Measurements from ENCODE around the gene AP1M1.

The AP1M1 gene

GRCh38 chr19:16288544-16288943 lies 90.8 kb downstream of the AP1M1 start:
- Mint-ChIP-seq H3K9me3 (no peaks in the 10 kb centered on the region), H3K4me1 (peaks cover 23 to 39% of the 10 kb centered on the region in 2 donors), H3K36me3 (peaks cover 0 to 1% of the 10 kb centered on the region in 2 donors), H3K4me3 (no peak overlapping the region), H3K27ac (no peak overlapping the region), H3K27me3 (peaks cover 8 to 22% of the 10 kb centered on the region in 2 donors)
- DNase-seq = no peak
- ATAC-seq (replicated peaks) = no peak

GRCh38 chr19:16289594-16289993 lies 91.9 kb downstream of the AP1M1 start:
- H3K27ac Mint-ChIP-seq = peak overlapping the region; percentile 28
- peaks cover 8 to 22% of the 10 kb centered on the region in 2 donors for H3K27me3 Mint-ChIP-seq
- no peak for ATAC-seq (replicated peaks)
- no peaks in the 10 kb centered on the region for H3K9me3 Mint-ChIP-seq
- peaks cover 0 to 1% of the 10 kb centered on the region in 2 donors for H3K36me3 Mint-ChIP-seq
- no peak for DNase-seq
- H3K4me1 Mint-ChIP-seq = peaks cover 19 to 29% of the 10 kb centered on the region in 2 donors
- H3K4me3 Mint-ChIP-seq = no peak overlapping the region

GRCh38 chr19:16290692-16291091 lies 93.0 kb downstream of the AP1M1 start:
- H3K4me1 Mint-ChIP-seq = peaks cover 14 to 18% of the 10 kb centered on the region in 2 donors
- no peak overlapping the region for H3K27ac Mint-ChIP-seq
- H3K27me3 Mint-ChIP-seq = peaks cover 8 to 22% of the 10 kb centered on the region in 2 donors
- no peak for ATAC-seq (replicated peaks)
- no peak overlapping the region for H3K4me3 Mint-ChIP-seq
- no peak for DNase-seq
- H3K36me3 Mint-ChIP-seq = peaks cover 0 to 1% of the 10 kb centered on the region in 2 donors
- no peaks in the 10 kb centered on the region for H3K9me3 Mint-ChIP-seq

GRCh38 chr19:16293118-16294091 lies 95.7 kb downstream of the AP1M1 start:
- DNase-seq (no peak), ATAC-seq (replicated peaks) (no peak)
- peaks cover 0 to 5% of the 10 kb centered on the region in 2 donors for H3K27me3 Mint-ChIP-seq
- H3K4me3 Mint-ChIP-seq = no peak overlapping the region
- H3K36me3 Mint-ChIP-seq = peaks cover 0 to 1% of the 10 kb centered on the region in 2 donors
- H3K27ac Mint-ChIP-seq = no peak overlapping the region
- no peaks in the 10 kb centered on the region for H3K9me3 Mint-ChIP-seq
- H3K4me1 Mint-ChIP-seq = peaks cover 0 to 2% of the 10 kb centered on the region in 2 donors

GRCh38 chr19:16295057-16295456 lies 97.3 kb downstream of the AP1M1 start:
- Mint-ChIP-seq H3K36me3 (no peaks in the 10 kb centered on the region), H3K4me1 (no peaks in the 10 kb centered on the region), H3K4me3 (no peak overlapping the region), H3K27me3 (peaks cover 0 to 5% of the 10 kb centered on the region in 2 donors), H3K9me3 (no peaks in the 10 kb centered on the region), H3K27ac (no peak overlapping the region)
- DNase-seq = no peak
- no peak for ATAC-seq (replicated peaks)
